Neural cell (in vitro differentiated cells): ENCODE data around the gene TAS2R41. TPM values are rescaled to one million over a fixed set of nuclear protein-coding genes. Genes with fewer than 3 reads are reported as not detected.

ENCODE experiments used
- H2AFZ ChIP-seq: fragments of 200-600, 300-800 bp; sonication (generic), shearing (Covaris generic); 2 replicates; pipeline ENCODE4 v1.6.0; 2014; ENCODE audit warnings: low read depth, mild to moderate bottlenecking, antibody characterized with exemption, low read length, moderate library complexity
- H3F3A ChIP-seq: fragments of 200-600 bp; shearing (Covaris generic); 2 replicates; pipeline ENCODE4 v1.6.1; 2016; ENCODE audit warnings: mild to moderate bottlenecking, moderate library complexity, mixed read lengths, antibody characterized with exemption, low read length; ENCODE audit not compliant: insufficient read depth, poor library complexity, severe bottlenecking
- H3K27ac ChIP-seq: fragments of 200-600, 300-800 bp; sonication (generic), shearing (Covaris generic); 2 replicates; pipeline ENCODE4 v1.5.1; 2014; ENCODE audit warnings: mild to moderate bottlenecking, low read length, moderate library complexity
- H3K27me3 ChIP-seq: fragments of 300-800, 200-600 bp; sonication (generic), shearing (Covaris generic); 2 replicates; pipeline ENCODE4 v1.6.0; 2014; ENCODE audit warnings: mild to moderate bottlenecking, low read depth, low read length, moderate library complexity; ENCODE audit not compliant: insufficient read depth
- H3K36me3 ChIP-seq: fragments of 300-800, 200-600 bp; sonication (generic), shearing (Covaris generic); 2 replicates; pipeline ENCODE4 v1.5.1; 2014; ENCODE audit warnings: mild to moderate bottlenecking, antibody characterized with exemption, low read length, moderate library complexity; ENCODE audit not compliant: insufficient read depth
- H3K4me2 ChIP-seq: fragments of 300-800, 200-600 bp; sonication (generic), shearing (Covaris generic); 2 replicates; pipeline ENCODE4 v1.6.0; 2014; ENCODE audit warnings: mild to moderate bottlenecking, low read length
- H3K4me3 ChIP-seq: fragments of 300-800, 200-600 bp; sonication (generic), shearing (Covaris generic); 2 replicates; pipeline ENCODE4 v1.5.1; 2014; ENCODE audit warnings: mild to moderate bottlenecking, low read length, moderate library complexity
- H3K79me2 ChIP-seq: fragments of 200-600 bp; shearing (Covaris generic); replicated peaks from 2 replicates; pipeline ENCODE4 v1.6.0; 2014; ENCODE audit warnings: mild to moderate bottlenecking, low read length, moderate library complexity; ENCODE audit not compliant: insufficient read depth
- H3K9ac ChIP-seq: fragments of 300-800, 200-600 bp; sonication (generic), shearing (Covaris generic); 2 replicates; pipeline ENCODE4 v1.6.1; 2016; ENCODE audit warnings: mild to moderate bottlenecking, low read length, mixed read lengths
- H3K9me2 ChIP-seq: fragments of 200-600 bp; shearing (Covaris generic); 2 replicates; pipeline ENCODE4 v1.6.1; 2016; ENCODE audit warnings: mild to moderate bottlenecking, low read length, mixed read lengths; ENCODE audit not compliant: insufficient read depth
- H3K9me3 ChIP-seq: fragments of 200-600, 300-800 bp; sonication (generic), shearing (Covaris generic); 2 replicates; pipeline ENCODE4 v1.6.1; 2016; ENCODE audit warnings: mild to moderate bottlenecking, mixed run types, low read length, moderate library complexity, mixed read lengths
- H4K20me1 ChIP-seq: fragments of 200-600 bp; shearing (Covaris generic); 2 replicates; pipeline ENCODE4 v1.6.1; 2016; ENCODE audit warnings: mild to moderate bottlenecking, mixed run types; ENCODE audit not compliant: insufficient read depth
- CTCF ChIP-seq: fragments of 450-650 bp; IDR thresholded peaks from 2 replicates; pipeline ENCODE4 v1.5.1; 2014; ENCODE audit warnings: antibody characterized with exemption, mild to moderate bottlenecking, moderate library complexity; ENCODE audit not compliant: poor library complexity, severe bottlenecking
- EP300 ChIP-seq: fragments of 450-650 bp; conservative IDR thresholded peaks from 2 replicates; pipeline ENCODE4 v1.6.1; 2014; ENCODE audit warnings: antibody characterized with exemption, mild to moderate bottlenecking, moderate library complexity; ENCODE audit not compliant: poor library complexity, severe bottlenecking
- EZH2 ChIP-seq: fragments of 200-600, 300-800 bp; shearing (Covaris generic), sonication (generic); IDR thresholded peaks from 2 replicates; pipeline ENCODE4 v1.6.1; 2014; ENCODE audit warnings: antibody characterized with exemption, low read length, borderline replicate concordance, mild to moderate bottlenecking; ENCODE audit not compliant: insufficient read depth, poor library complexity, severe bottlenecking
- MXI1 ChIP-seq: fragments of 450-650 bp; conservative IDR thresholded peaks from 2 replicates; pipeline ENCODE4 v1.6.1; 2014; ENCODE audit warnings: antibody characterized with exemption, mild to moderate bottlenecking; ENCODE audit not compliant: poor library complexity, severe bottlenecking
- POLR2AphosphoS5 ChIP-seq: IDR thresholded peaks from 2 replicates; pipeline ENCODE4 v1.6.1; 2012
- RAD21 ChIP-seq: fragments of 450-650 bp; conservative IDR thresholded peaks from 2 replicates; pipeline ENCODE4 v1.6.1; 2014; ENCODE audit warnings: antibody characterized with exemption, mild to moderate bottlenecking, moderate library complexity
- REST ChIP-seq: IDR thresholded peaks from 2 replicates; pipeline ENCODE4 v1.6.1; 2012; ENCODE audit warnings: borderline replicate concordance
- SMC3 ChIP-seq: fragments of 450-650 bp; conservative IDR thresholded peaks from 2 replicates; pipeline ENCODE4 v1.6.1; 2014; ENCODE audit warnings: antibody characterized with exemption, mild to moderate bottlenecking, moderate library complexity; ENCODE audit not compliant: poor library complexity
- TAF1 ChIP-seq: IDR thresholded peaks from 2 replicates; pipeline ENCODE4 v1.6.1; 2012; ENCODE audit warnings: low read depth
- polyA plus RNA-seq: library from polyadenylated mRNA; depleted of rRNA; stranded (reverse); fragments of >200 nt; gene quantifications from 2 replicates; pipeline ENCODE4 v1.2.3, GENCODE V29; 2014

TAS2R41 gene
- polyA plus RNA-seq, 1 donor from 2014 or later = not detected

GRCh38 chr7:143504937-143505297, 27.2 kb downstream of the TAS2R41 start:
- H3K9me2 ChIP-seq = no peaks in the 10 kb centered on the region
- H3K36me3 ChIP-seq = no peaks in the 10 kb centered on the region
- H3K27me3 ChIP-seq = no peaks in the 10 kb centered on the region
- no peaks in the 10 kb centered on the region for H4K20me1 ChIP-seq
- TF ChIP-seq EP300 (no peak), CTCF (no peak), POLR2AphosphoS5 (no peak), SMC3 (no peak), RAD21 (no peak), MXI1 (no peak), REST (no peak), TAF1 (no peak), EZH2 (no peak)
- no peak overlapping the region for H3K4me3 ChIP-seq
- H3K9ac ChIP-seq = no peak overlapping the region
- no peak overlapping the region for H2AFZ ChIP-seq
- no peak overlapping the region for H3K4me2 ChIP-seq
- no peaks in the 10 kb centered on the region for H3F3A ChIP-seq
- no peak overlapping the region for H3K27ac ChIP-seq
- no peaks in the 10 kb centered on the region for H3K9me3 ChIP-seq
- H3K79me2 ChIP-seq = no peaks in the 10 kb centered on the region

GRCh38 chr7:143505838-143506237, 28.2 kb downstream of the TAS2R41 start:
- no peaks in the 10 kb centered on the region for H3K9me3 ChIP-seq
- H3K27ac ChIP-seq = no peak overlapping the region
- no peaks in the 10 kb centered on the region for H3F3A ChIP-seq
- no peaks in the 10 kb centered on the region for H3K79me2 ChIP-seq
- H4K20me1 ChIP-seq = no peaks in the 10 kb centered on the region
- no peak overlapping the region for H2AFZ ChIP-seq
- H3K4me3 ChIP-seq = no peak overlapping the region
- no peaks in the 10 kb centered on the region for H3K36me3 ChIP-seq
- no peaks in the 10 kb centered on the region for H3K27me3 ChIP-seq
- TF ChIP-seq CTCF (no peak), EZH2 (no peak), REST (no peak), RAD21 (no peak), SMC3 (no peak), TAF1 (no peak)
- H3K4me2 ChIP-seq = no peak overlapping the region
- H3K9ac ChIP-seq = no peak overlapping the region
- H3K9me2 ChIP-seq = no peaks in the 10 kb centered on the region
